Panc1 (cell line): ENCODE results near the gene KCNN3. TPM values are rescaled to one million over a fixed set of nuclear protein-coding genes. Genes with fewer than 3 reads are reported as not detected.

Source experiments
- ATAC-seq: fragments of 200-7000 bp; cut with Tn5 transposase; 2 replicates; pipeline ENCODE4 v1.9.1; 2020; ENCODE audit warnings: mild to moderate bottlenecking, moderate library complexity
- BruUV-seq: library from RNA; stranded (reverse); fragments of 400-500 nt; replicated peaks from 2 replicates; lab custom pipeline; 2021; lab: Mats Ljungman, UMichigan
- CTCF ChIA-PET: fragments of 300-600 bp; sonication (Branson Sonifier 250); formaldehyde crosslinking; loops from one replicate; lab custom pipeline; 2022; ENCODE audit warnings: antibody characterized with exemption; lab: Charles Lee
- POLR2A ChIA-PET: fragments of 300-600 bp; sonication (Branson Sonifier 250); formaldehyde crosslinking; loops from one replicate; lab custom pipeline; 2022; ENCODE audit warnings: antibody characterized with exemption; lab: Charles Lee
- DNase-seq: peaks from one replicate; pipeline ENCODE4 v3.0.0-alpha.2; 2010; ENCODE audit warnings: low read depth, low spot score
- H3K27ac ChIP-seq: 2 replicates; pipeline ENCODE4 v1.5.1; 2011; ENCODE audit warnings: mild to moderate bottlenecking, low read length, inconsistent platforms
- H3K27me3 ChIP-seq: fragments of 200-500 bp; sonication (Bioruptor generic); 2 replicates; pipeline ENCODE4 v1.6.0; 2014; ENCODE audit warnings: low read length, inconsistent platforms; ENCODE audit not compliant: control insufficient read depth, insufficient read depth
- H3K36me3 ChIP-seq: fragments of 200-500 bp; sonication (Bioruptor generic); 2 replicates; pipeline ENCODE4 v1.5.1; 2014; ENCODE audit warnings: inconsistent platforms, mild to moderate bottlenecking, low read length, moderate library complexity; ENCODE audit not compliant: control insufficient read depth, insufficient read depth
- H3K4me1 ChIP-seq: 2 replicates; pipeline ENCODE4 v1.5.1; 2011; ENCODE audit warnings: inconsistent platforms, mild to moderate bottlenecking, low read length, moderate library complexity; ENCODE audit not compliant: control insufficient read depth, insufficient read depth
- H3K4me3 ChIP-seq, 2 experiments: 2 replicates each; pipeline ENCODE4 v1.5.1; 2011 to 2012; ENCODE audit warnings: low read depth in 2 of 2, low read length in 2 of 2, mild to moderate bottlenecking in 2 of 2, inconsistent platforms in 1 of 2, moderate library complexity in 1 of 2
- H3K9me3 ChIP-seq: fragments of 200-500 bp; sonication (Bioruptor generic); 2 replicates; pipeline ENCODE4 v1.5.1; 2014; ENCODE audit warnings: low read depth, mild to moderate bottlenecking, inconsistent platforms, low read length, moderate library complexity; ENCODE audit not compliant: control insufficient read depth, insufficient read depth
- POLR2AphosphoS5 ChIP-seq: IDR thresholded peaks from 2 replicates; pipeline ENCODE4 v1.6.1; 2012; ENCODE audit warnings: mild to moderate bottlenecking, low read depth, low read length, moderate library complexity
- SIN3A ChIP-seq: IDR thresholded peaks from 2 replicates; pipeline ENCODE4 v1.6.1; 2012; ENCODE audit warnings: low read depth, mild to moderate bottlenecking, low read length, moderate library complexity, borderline replicate concordance; ENCODE audit not compliant: insufficient read depth
- TCF7L2 ChIP-seq: IDR thresholded peaks from 2 replicates; pipeline ENCODE4 v1.6.1; 2011; ENCODE audit warnings: mild to moderate bottlenecking, low read depth, low read length, inconsistent platforms
- in situ Hi-C: cut with HindIII; loops from 2 replicates; pipeline ENCODE4 v1.10.0; 2016; ENCODE audit warnings: low sequenced_read_pairs, low pct_unique_long_range_greater_than_20kb
- intact Hi-C: fragments of 100-400 bp; cut with micrococcal nuclease; formaldehyde crosslinking; loops from one replicate; pipeline ENCODE4 v1.10.0; 2022; ENCODE audit not compliant: unreplicated experiment
- total RNA-seq: library from RNA; stranded (reverse); gene quantifications from one replicate; pipeline ENCODE4 v1.2.1, GENCODE V29; 2021; ENCODE audit not compliant: unreplicated experiment
- TF ChIP-seq, protein P1 (sequence below), 2 experiments: IDR thresholded peaks; 2 replicates each; pipeline ENCODE4 v1.6.1; 2011 to 2012; ENCODE audit warnings: low read depth in 2 of 2, control low read depth in 1 of 2, low read length in 1 of 2, mild to moderate bottlenecking in 1 of 2, moderate library complexity in 1 of 2; ENCODE audit not compliant: insufficient read depth in 1 of 2
- TF ChIP-seq, protein P2 (sequence below): fragments of 450-650 bp; IDR thresholded peaks from 2 replicates; pipeline ENCODE4 v1.5.1; 2017; ENCODE audit warnings: mild to moderate bottlenecking

The KCNN3 gene
- total RNA-seq, 1 experiment from 2014 or later = 0.05 TPM

- POLR2A ChIA-PET = no interaction called here
- H3K4me3 ChIP-seq = no peak overlapping the region
- H3K27ac ChIP-seq = no peak overlapping the region
- no peaks in the 10 kb centered on the region for H3K36me3 ChIP-seq
- in situ Hi-C loops (no loop called here), intact Hi-C loops (no loop called here)
- BruUV-seq = no TSS peak
- TF ChIP-seq, protein P1, sequence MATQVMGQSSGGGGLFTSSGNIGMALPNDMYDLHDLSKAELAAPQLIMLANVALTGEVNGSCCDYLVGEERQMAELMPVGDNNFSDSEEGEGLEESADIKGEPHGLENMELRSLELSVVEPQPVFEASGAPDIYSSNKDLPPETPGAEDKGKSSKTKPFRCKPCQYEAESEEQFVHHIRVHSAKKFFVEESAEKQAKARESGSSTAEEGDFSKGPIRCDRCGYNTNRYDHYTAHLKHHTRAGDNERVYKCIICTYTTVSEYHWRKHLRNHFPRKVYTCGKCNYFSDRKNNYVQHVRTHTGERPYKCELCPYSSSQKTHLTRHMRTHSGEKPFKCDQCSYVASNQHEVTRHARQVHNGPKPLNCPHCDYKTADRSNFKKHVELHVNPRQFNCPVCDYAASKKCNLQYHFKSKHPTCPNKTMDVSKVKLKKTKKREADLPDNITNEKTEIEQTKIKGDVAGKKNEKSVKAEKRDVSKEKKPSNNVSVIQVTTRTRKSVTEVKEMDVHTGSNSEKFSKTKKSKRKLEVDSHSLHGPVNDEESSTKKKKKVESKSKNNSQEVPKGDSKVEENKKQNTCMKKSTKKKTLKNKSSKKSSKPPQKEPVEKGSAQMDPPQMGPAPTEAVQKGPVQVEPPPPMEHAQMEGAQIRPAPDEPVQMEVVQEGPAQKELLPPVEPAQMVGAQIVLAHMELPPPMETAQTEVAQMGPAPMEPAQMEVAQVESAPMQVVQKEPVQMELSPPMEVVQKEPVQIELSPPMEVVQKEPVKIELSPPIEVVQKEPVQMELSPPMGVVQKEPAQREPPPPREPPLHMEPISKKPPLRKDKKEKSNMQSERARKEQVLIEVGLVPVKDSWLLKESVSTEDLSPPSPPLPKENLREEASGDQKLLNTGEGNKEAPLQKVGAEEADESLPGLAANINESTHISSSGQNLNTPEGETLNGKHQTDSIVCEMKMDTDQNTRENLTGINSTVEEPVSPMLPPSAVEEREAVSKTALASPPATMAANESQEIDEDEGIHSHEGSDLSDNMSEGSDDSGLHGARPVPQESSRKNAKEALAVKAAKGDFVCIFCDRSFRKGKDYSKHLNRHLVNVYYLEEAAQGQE (IDR thresholded peaks at IDR 0.05; ENCODE audit: insufficient read depth in 1 of 2, low read depth in 2 of 2, low read length in 1 of 2) = no peak
- TF ChIP-seq TCF7L2 (no peak), POLR2AphosphoS5 (no peak), SIN3A (no peak)
- no peaks in the 10 kb centered on the region for H3K27me3 ChIP-seq
- no peaks in the 10 kb centered on the region for H3K9me3 ChIP-seq
- H3K4me1 ChIP-seq = no peaks in the 10 kb centered on the region
- CTCF ChIA-PET = no interaction called here
- DNase-seq (no peak), ATAC-seq (no peak)
Measured at GRCh38 chr1:154714052-154714623, 155.9 kb downstream of the KCNN3 start.

GRCh38 chr1:154713005-154713404, 157.1 kb downstream of the KCNN3 start:
- in situ Hi-C loops (no loop called here), intact Hi-C loops (no loop called here)
- BruUV-seq = no TSS peak
- no peaks in the 10 kb centered on the region; the same call in 1 of the 2 replicates for H3K27me3 ChIP-seq
- no peak overlapping the region for H3K4me3 ChIP-seq
- H3K4me1 ChIP-seq = no peaks in the 10 kb centered on the region
- ChIA-PET POLR2A (no interaction called here), CTCF (no interaction called here)
- H3K9me3 ChIP-seq = no peaks in the 10 kb centered on the region
- H3K27ac ChIP-seq = no peak overlapping the region
- no peak for ATAC-seq
- TF ChIP-seq SIN3A = no peak
- TF ChIP-seq POLR2AphosphoS5 = no peak
- TF ChIP-seq, protein P2, sequence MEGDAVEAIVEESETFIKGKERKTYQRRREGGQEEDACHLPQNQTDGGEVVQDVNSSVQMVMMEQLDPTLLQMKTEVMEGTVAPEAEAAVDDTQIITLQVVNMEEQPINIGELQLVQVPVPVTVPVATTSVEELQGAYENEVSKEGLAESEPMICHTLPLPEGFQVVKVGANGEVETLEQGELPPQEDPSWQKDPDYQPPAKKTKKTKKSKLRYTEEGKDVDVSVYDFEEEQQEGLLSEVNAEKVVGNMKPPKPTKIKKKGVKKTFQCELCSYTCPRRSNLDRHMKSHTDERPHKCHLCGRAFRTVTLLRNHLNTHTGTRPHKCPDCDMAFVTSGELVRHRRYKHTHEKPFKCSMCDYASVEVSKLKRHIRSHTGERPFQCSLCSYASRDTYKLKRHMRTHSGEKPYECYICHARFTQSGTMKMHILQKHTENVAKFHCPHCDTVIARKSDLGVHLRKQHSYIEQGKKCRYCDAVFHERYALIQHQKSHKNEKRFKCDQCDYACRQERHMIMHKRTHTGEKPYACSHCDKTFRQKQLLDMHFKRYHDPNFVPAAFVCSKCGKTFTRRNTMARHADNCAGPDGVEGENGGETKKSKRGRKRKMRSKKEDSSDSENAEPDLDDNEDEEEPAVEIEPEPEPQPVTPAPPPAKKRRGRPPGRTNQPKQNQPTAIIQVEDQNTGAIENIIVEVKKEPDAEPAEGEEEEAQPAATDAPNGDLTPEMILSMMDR = no peak
- TF ChIP-seq, protein P1 (IDR thresholded peaks at IDR 0.05; ENCODE audit: insufficient read depth in 1 of 2, low read depth in 2 of 2, low read length in 1 of 2) = no peak
- no peak for TF ChIP-seq TCF7L2
- no peaks in the 10 kb centered on the region for H3K36me3 ChIP-seq
- no peak for DNase-seq
